Stimulated activated naive CD4-positive, alpha-beta T cell (primary cell): ENCODE data around the gene PLEKHF1.
"Not testable (repeated sequence)": the region's sequence is repeated elsewhere in the genome, so short reads cannot be mapped to it uniquely, and the experiment has no call there.

Source experiments
- DNase-seq, 6 experiments: peaks; one replicate each; lab custom pipeline; 2025; lab: John Stamatoyannopoulos, UW

Gene PLEKHF1, protein sequence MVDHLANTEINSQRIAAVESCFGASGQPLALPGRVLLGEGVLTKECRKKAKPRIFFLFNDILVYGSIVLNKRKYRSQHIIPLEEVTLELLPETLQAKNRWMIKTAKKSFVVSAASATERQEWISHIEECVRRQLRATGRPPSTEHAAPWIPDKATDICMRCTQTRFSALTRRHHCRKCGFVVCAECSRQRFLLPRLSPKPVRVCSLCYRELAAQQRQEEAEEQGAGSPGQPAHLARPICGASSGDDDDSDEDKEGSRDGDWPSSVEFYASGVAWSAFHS

DNA sequence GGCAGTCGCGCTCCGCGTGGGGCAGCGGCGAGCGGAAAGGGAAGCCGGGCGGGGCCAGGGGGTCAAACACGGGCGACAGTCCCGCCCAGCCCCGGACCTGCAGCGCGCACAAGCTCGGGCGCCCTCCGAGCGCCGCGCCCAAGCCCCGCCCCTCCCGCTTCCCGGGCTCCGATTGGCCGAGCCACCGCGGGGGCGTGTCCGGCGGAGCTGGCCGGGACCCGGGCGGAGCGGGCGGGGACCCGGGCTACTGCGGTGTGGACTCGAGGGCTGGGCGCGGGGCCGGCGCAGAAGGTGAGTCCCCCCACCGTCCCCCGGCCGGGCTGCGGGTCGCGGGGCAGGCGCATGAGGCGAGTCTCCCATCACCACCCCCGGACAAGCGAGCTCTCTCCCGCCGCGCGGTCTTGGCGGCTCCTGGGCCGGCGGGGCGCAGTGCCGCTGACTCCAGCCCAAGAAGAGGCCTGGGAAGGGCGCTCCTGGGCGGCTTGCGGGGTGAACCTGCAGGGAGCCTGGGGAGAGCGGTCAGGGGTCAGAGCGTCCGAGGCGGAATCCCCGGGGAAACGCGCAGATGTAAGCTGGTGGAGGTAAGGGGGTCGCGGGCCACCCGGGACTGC, at the start of gene PLEKHF1:
TSS of gene PLEKHF1 (plus strand) at position 247 of the 611 bp plus-strand sequence. CDS start 8,379 bp downstream, outside the sequence.
- DNase-seq: peak; percentile 57 to 81 (median 78)

DNA sequence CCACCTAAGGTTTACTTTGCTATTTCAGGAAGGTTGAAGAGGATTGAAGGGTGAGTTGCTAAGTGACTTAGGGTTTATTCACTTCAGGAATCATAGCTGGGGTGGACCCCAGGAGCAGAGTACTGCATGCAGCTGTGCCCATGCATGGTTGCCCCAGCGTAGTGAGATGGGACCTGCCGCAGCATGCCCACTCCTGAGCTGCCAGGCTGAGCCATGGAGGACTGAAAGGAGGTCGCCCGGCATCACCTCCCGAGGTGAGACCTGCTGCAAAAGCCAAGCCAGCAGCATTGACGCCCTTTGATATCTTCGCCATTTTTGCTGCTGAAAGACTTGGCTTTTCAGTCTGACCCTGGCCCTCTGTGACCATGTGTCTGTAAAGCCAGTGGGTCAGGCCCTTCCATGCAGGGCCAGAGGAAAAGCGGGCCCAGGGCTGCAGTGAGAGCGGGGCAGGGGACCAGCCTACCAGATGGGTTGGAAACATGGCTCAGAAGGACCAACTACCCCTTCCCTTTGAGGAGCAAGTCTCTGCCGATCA, 49.3 kb upstream of the PLEKHF1 start:
- no peak for DNase-seq

DNA sequence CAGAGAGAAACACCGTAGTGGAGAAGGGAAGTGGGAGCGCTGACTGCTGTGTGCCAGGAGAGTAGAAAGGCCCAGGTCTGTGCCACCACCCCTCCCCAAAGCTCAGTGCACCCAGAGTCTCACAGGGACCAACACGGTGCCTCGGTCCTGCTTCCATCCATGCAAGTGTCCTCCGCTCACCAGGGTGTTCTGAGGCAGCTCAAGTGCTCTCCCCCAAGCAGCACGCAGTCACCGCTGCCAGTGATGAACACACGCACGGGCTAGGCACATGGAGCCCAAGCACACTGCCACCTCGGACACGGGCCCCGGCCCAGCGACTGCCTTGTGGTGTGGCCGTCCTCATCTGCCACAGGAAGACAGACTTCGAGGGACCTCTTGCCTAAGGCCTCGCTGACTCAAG, 48.7 kb upstream of the PLEKHF1 start:
- no peak for DNase-seq

DNA sequence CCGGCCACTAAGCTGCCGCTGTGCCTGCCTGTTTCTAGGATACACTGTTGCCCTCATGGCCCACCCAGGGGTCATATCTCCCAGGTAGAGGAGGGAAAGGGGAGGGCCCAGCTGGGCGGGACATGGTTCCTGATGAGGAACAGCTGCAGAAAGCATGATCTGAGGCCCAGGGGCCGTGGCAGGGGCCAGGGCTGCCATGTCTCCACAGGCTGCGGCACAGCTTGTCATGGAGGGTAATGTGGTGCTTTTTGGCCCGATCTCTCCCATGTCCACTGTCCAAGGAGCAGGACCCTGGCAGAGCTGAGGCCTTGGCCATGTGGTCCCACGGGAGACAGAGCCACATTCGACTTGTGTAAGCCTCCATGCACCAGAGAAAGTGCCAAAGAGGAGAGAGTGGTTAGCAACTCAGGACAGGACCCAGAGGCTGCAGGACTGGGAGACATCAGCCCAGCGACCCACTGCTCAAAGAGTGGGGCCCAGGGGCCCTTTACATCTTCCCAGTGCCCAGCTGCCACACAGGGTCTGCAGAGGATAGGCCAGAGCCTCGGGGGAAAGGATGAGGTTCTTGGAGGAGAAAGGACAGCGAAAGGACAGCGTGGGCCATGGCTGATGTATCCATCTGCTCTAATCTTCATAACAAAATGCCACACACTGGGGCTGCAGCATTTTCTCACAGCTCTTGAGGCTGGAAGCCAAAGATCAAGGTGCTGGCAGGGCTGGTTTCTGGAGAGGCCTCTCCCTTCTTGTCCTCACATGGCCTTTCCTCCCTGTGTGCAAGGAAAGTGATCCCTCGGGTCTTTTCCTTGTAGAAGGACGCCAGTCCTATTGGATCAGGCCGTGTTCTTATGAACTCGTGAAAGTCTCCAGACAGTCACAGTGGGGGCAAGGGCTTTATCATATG, 47.6 kb upstream of the PLEKHF1 start:
- DNase-seq: no peak

DNA sequence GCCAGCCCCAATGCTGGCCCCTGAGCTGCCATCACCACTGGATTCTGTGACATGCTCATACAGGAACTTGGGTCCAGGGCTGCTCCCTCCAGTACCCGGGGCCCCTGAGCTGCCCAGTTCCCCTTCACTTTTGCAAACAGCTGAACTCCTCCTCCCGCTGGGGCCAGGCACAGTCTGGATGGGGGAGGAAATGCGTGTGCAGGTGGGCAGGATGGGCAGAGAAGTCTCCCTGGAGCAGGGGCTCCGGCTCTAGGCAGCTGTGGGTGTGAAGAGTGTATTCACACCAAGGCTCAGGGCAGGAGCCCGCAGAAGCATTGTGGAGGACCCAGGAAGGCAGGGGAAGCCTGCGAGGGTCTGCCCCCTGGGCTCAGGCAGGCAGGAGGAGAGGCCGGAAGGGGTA, 46.8 kb upstream of the PLEKHF1 start:
- no peak for DNase-seq

DNA sequence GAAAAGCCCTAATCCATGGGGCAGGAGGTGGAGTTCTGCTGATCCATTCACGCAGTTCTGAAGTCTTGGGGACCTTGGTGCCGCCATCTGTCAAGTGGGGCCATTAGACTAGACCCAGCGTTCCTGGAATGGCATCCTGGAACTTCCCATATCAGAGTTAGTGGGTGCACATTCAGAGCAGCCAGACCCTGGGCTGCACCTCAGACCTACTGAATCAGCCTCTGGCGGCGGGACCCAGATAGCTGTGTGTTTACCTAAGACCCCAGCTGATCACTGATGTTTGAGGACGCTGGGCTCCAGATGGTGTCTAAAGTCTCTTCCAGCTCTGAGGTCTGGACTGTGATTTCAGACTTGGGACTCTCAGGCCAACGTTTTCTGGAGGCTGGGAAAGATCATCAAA, 46.4 kb upstream of the PLEKHF1 start:
- no peak for DNase-seq

DNA sequence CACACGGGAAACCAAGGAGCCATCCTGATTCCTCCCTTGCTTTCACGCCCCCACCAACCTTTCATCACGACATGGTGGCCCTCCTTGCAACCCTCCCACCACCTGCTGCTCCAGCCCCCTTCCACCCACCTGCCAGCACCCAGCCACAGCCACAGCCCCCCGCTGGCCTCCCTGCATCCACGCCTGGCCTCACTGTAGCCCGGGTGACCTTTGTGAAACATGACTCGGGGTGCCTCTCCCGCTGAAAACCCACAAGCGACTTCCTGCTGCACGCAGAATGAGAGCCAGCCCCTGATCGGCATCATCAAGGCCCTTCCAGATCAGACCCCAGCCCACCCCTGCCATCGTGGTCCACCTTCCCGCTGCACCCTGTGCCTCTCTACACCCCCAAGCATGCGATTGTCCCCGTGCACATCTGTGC, 44.3 kb upstream of the PLEKHF1 start:
- DNase-seq: peak in 1 of 6 experiments; percentile 27

DNA sequence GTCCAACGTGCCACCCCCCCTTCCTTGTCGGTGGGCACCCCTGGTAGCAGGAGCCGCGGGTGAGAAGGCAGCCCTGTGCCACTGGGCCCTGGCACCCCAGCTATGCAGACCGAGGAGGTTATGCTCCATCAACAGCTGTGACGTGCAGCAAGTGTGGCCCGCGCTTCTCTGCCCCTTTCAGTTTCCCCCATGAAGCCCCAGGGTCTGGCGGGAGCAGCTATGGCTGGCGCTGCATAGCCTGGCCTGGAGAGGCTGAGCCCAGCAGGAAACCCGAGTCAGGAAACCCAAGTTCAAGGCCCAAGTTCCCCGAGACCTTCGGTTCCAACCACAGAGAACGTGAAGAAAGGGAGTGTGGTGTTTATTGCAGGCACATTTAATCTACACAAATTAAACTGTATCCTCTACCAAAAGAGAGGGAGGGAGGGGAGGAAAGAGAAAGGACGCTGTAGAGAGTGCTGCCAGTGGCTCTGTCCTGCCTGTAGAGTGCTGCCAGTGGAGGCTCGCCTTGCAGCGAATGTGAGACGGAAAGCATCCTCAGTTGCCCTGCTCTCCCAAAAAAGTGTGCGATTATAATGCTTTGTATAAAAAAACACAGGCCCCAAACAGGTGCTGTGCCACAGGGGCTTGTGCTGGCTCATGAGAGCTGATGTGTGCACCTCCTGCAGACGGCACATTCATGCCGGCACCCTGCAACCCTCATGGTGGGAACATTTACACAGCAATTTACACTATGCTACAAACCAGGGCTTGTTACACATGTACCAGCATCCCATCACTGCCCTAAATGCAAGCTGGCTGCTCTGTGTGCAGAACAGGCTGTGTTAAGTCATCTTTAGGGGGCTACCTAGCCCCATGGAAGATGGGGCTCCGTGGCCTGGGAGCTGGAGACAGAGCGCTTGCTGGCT, 42.8 kb upstream of the PLEKHF1 start:
- DNase-seq: peak in 4 of 6 experiments; percentile 19 to 37 (median 26)

DNA sequence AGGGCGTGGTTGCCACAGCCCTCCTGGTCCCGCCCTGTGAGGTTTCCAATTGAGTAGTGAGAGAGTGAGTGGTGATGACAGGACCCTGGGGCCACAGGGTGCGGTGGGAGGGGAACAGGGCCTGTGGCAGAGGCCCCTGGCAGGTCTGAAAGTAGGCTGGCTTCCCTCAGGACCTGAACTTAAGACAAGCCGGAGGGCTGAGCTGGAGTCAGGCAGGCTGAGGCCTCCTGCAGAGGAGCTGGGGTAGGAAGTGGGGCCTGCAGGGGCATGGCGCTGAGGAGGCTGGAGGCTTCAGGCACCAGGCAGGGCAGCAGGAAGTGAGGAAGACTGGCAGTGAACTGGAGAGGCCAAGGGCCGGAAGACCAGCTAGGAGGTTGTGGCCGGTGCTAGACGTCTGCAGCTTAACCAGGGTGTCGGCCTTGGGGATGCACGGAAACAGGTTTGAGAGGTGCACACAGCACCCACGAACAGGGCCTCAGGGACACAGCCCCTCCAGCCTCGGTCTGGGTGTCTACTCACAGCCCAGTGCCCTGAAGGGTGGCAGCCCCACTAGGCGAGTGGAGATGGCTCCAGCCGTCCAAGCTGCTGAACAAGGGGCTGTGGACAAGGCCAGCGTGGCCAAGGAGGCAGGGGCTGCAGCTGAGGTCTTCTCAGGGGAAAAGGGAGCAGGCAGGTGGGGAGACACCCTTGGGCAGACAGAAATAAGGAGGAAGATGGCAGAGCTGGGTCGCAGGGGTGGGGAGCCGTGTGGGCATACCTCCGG, 41.4 kb upstream of the PLEKHF1 start:
- DNase-seq: no peak

DNA sequence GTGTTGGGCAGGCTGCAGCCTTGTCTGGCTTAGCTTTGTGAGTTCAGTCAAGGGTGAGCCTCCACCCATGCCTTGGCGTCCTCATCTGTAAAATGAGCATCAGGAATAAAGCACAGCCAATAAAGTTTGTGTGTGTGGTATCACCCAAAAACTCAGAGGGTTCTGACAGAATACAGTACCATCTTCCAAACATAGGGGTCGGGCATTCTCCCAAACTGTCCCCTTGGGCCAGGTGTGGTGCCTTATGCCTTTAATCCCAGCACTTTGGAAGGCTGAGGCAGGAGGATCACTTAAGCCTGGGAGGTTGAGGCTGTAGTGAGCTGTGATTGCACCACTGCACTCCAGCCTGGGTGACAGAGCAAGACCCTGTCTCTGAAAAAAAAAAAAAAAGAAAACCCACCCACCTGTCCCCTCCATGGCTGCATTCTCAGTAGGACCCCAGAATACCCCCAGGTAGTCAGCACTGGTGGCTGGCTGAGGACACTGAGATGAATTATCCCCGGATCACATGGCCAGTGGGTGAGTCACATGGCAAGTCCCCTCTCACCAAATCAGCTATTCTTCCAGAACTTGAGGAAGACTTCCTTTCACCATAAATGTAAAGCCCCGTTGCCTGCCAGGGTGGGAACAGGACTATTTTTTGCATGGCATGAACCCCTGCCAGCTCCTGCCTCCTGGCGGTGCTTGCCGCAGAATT, 40.6 kb upstream of the PLEKHF1 start:
- no peak for DNase-seq

DNA sequence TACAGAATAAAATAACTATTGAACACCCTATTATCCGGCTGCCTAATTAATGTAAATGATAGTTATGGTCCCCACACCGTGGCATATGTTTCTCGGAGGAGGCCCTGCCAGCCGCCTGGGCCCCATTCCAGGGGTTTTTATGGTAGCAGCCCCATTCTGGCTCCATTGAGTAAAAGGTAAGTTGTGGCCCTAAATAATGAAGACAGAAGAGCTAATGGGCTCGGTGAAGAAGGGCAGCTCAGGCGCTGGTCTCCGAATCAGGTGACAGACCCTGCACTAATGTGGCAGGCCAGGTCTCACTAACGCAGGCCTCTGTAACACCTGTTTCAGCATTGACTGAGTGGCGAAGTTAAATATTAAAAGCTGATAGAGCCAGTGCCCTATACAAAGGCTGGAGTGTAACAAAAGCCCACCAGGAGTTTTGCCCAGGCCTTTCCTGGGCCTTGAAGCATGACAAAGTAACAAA, 40.0 kb upstream of the PLEKHF1 start:
- no peak for DNase-seq

DNA sequence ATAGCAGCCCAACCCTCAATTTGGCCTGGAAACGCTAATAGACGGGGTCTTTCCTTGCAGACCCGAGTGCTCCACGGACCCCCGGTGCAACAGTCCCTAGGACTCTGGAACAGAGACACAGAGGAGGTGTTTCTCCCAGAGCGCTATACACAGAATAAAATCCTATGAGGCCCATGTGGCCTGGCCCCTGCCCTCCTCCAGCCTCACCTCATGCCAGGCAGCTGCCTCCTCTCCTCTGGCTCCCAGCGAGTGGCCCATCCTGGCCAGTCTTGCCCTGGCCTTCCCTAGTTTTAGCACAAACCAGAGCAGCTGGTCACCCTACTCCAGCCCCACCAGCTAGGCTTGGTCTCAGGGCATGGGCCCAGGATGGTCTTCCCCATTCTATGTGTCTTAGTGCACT, 38.9 kb upstream of the PLEKHF1 start:
- DNase-seq: no peak

DNA sequence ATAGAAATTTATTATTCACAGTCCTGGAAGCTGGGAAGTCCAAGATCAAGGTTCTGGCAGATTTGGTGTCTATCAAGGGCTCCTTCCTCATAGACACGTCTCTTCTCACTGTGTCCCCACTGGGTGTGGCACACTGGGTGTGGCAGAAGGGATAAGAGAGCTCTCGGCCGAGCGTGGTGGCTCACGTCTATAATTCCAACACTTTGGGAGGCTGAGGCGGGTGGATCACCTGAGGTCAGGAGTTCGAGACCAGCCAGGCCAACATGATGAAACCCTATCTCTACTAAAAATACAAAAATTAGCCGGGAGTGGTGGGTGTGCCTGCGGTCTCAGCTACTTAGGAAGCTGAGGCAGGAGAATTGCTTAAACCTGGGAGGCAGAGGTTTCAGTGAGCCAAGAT, 38.4 kb upstream of the PLEKHF1 start:
- DNase-seq: not testable (repeated sequence)

DNA sequence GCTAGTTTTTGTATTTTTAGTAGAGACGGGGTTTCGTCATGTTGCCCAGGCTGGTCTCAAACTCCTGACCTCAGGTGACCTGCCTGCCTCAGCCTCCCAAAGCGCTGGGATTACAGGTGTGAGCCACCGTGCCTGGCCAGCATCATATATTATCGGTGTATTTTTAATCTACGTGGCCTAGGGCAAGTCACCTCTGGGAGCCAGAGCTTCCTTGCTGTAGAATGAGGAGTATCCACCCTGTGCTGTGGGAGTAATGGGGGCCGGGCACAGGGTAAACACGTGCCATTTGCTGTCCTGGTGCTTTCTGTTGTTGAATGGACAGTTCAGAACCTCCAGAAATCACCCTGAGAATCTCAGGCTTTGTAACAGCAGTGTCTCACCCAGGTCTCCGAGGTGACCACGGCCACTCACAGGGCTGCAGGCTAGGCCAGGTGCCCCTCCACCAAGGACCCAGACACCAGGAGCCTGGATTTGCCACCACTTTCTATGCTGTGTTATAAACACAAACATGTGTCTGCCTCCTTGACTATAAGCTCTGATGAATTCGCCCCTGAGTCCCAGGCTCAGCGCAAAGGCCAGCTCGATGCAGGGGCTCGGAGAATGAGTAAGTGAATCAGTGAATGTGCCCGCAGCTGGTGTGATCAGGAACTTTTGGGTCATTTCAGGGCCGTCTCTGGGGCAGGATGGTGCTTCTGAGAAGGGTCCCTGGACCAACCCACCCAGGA, 36.4 kb upstream of the PLEKHF1 start:
- DNase-seq: no peak

DNA sequence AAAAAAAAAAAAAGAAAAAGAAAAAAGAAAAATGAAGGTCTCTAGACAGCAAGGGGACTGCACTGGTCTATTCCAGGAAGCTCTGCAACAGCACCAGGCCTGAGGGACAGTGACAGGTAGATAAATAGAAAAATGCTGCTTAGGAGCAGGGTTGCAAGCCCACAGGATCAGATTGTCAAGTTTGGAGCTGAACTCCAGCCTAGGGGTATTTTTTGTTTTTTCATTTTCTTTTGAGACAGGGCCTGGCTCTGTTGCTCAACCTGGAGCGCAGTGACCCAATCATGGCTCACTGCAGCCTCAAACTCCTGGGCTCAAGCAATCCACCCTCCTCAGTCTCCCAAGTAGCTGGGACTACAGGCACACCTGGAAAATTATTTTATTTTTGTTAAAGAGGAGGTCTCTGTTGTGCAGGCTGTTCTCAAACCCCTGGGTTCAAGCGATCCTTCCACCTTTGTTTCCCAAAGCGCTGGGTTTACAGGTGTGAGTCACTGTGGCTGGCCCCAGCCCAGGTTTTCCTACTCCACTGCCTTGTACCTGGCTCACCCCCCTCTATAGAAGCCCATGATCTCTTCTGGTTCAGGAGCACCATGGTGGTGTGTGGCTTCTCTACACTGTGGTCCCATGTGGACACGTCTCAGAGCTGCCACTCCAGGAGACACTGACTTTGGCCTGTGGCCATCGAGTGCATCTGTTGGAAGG, 35.3 kb upstream of the PLEKHF1 start:
- no peak for DNase-seq

DNA sequence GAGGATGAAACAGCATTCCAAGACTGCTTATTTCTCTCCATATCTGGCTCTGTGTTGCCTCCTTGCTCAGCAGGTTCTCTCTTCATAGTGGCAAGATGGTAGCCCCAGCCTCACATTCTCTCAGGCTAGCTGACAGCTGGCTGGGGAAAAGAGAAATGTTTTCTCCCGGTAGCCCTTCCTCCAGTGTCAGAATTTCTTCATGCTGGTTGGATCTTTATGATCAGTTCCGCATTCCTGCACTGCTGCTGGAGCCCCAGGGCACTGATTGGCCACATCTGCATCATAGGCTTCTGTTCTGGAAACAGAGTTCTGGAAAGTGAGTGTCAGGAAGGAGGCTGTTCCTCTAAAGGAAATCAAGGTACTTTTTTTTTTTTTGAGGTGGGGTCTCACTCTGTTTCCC, 34.6 kb upstream of the PLEKHF1 start:
- DNase-seq: no peak

DNA sequence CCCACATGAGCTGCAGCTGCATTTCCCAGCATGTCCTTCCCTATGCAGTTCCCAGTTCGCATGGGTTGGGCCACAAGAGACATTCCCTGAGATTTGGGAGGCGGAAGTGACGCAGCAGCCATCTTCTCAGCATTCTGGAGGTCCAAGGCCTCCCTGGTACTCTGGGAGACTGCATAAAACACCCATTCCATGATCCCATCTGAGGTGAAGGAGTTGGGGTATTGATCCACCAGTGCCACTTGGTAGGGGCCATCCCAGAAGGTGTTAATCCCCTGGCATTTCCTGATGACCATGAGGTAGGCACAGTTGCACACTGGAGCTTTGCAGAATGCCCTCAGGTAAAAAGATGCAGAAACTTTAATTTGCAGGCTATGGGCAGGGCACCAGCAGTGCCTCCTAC, 33.8 kb upstream of the PLEKHF1 start:
- no peak for DNase-seq

DNA sequence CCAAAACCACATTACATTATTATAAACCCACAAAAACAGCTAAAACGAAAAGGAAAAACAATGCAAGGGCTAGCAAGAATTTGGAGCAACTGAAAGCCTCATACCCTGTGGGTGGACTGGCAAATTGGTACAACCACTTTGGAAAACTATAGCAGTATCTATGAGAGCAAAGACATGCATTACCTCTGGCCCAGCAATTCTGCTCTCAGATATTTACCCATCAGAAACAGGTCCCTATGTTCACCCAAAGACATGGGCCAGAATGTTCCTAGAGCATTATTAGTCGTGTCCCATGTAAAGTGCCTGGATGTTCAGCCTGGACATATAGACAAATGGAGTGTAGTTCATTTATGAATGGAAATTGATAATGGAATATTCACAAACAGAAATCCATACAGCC, 31.3 kb upstream of the PLEKHF1 start:
- DNase-seq: no peak
